GDM1 (cell line): ENCODE data around the gene ZBTB24.
A peak's percentile ranks its signal among the peaks of the same experiment; 100 is the strongest.

Source experiments
- DNase-seq: peaks from one replicate; lab custom pipeline; 2025; lab: John Stamatoyannopoulos, UW

ZBTB24 gene

GRCh38 chr6:109449795-109450673, 33.0 kb downstream of the ZBTB24 start:
- no peak for DNase-seq

GRCh38 chr6:109449064-109449794, 33.8 kb downstream of the ZBTB24 start:
- no peak for DNase-seq

- no peak for DNase-seq
Observed at GRCh38 chr6:109448615-109449014, 34.4 kb downstream of the ZBTB24 start.

GRCh38 chr6:109447878-109448555, 35.0 kb downstream of the ZBTB24 start:
- peak; percentile 18 for DNase-seq

- no peak for DNase-seq
Observed at GRCh38 chr6:109447087-109447486, 35.9 kb downstream of the ZBTB24 start.

- no peak for DNase-seq
Observed at GRCh38 chr6:109446541-109446940, 36.5 kb downstream of the ZBTB24 start.

- no peak for DNase-seq
Observed at GRCh38 chr6:109446072-109446471, 36.9 kb downstream of the ZBTB24 start.

- DNase-seq = no peak
Observed at GRCh38 chr6:109445382-109445781, 37.6 kb downstream of the ZBTB24 start.

GRCh38 chr6:109443425-109443950, 39.5 kb downstream of the ZBTB24 start:
- no peak for DNase-seq

GRCh38 chr6:109442393-109442924, 40.6 kb downstream of the ZBTB24 start:
- no peak for DNase-seq

- peak; percentile 47 for DNase-seq
Observed at GRCh38 chr6:109441069-109441816, 41.8 kb downstream of the ZBTB24 start.

GRCh38 chr6:109440331-109441068, 42.5 kb downstream of the ZBTB24 start, which contains the start of the genes PPIL6 and SMPD2:
TSS of gene PPIL6 (minus strand) at chr6:109440628. CDS start at chr6:109440590, 38 bp downstream.
TSS of gene SMPD2 (plus strand) at chr6:109440724. CDS start at chr6:109441122, 398 bp downstream.
- peak; percentile 82 for DNase-seq

GRCh38 chr6:109436041-109436440, 47.0 kb downstream of the ZBTB24 start:
- DNase-seq = no peak

- DNase-seq = no peak
Observed at GRCh38 chr6:109434456-109434855, 48.6 kb downstream of the ZBTB24 start.

GRCh38 chr6:109429496-109429895, 53.5 kb downstream of the ZBTB24 start:
- no peak for DNase-seq

GRCh38 chr6:109428889-109429477, 54.0 kb downstream of the ZBTB24 start:
- DNase-seq = no peak

GRCh38 chr6:109424946-109425345, 58.1 kb downstream of the ZBTB24 start:
- no peak for DNase-seq

- DNase-seq = no peak
Observed at GRCh38 chr6:109421184-109421583, 61.8 kb downstream of the ZBTB24 start.

- peak; percentile 69 for DNase-seq
Observed at GRCh38 chr6:109420751-109421150, 62.3 kb downstream of the ZBTB24 start.

GRCh38 chr6:109417646-109418045, 65.4 kb downstream of the ZBTB24 start:
- DNase-seq = no peak
